ENCODE results near the gene SIRT5.

Gene SIRT5

GRCh38 chr6:13574571-13575376 lies at the start of gene SIRT5:
Gene SIRT5 (plus strand): TSS chr6:13574601. CDS start chr6:13584111, 9,510 bp downstream.
- peak; percentile 75 for DNase-seq

DNA sequence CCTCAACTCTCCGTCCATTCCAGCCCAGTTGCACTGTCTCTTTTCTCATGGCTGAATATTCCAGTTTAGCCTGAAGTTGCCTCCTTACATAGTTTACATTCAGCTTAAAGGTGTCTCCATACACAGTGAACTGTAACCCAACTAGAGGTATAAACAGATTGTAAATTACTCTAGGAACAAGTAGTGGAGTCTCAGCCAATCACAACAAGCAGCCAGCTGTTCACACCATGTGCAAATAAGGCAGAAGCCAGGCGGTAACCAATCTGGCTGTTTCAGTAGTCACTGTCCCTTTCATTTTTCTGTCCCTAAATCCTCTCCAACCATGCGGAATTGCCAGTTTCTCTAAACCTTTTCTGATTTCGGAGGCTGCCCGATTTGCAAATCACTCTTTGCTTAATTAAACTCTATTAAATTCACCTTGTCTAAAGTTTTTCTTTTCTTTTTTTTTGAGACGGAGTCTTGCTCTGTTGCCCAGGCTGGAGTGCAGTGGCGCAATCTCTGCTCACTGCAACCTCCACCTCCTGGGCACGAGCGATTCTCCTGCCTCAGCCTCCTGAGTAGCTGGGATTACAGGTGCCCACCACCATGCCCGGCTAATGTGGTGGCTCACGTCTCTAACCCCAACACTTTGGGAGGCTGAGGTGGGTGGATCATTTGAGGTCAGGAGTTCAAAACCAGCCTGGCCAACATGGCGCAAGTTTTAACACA lies 49.4 kb upstream of the SIRT5 start:
- DNase-seq: no peak

- DNase-seq: no peak
Observed at GRCh38 chr6:13526357-13526726, 48.1 kb upstream of the SIRT5 start.

- DNase-seq: peak; percentile 94
Observed at GRCh38 chr6:13526727-13527670, 47.4 kb upstream of the SIRT5 start.

DNA sequence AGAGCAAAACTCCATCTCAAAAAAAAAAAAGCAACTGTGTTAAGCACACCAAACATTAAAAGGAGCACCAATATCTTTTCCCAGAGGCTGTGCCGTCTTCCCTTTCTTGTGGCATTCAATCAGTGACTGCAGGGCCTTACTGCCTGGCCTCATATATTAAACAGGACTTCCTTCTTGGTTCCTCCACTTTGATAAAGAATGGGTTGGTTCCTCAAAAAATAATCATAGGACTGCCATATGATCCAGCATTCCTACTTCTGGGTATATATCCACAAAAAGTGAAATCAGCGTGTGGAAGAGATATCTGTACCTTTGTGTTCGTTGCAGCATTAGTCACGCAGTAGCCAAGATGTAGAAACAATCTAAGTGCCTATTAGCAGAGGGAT lies 46.7 kb upstream of the SIRT5 start:
- DNase-seq: no peak

- DNase-seq: no peak
Observed at GRCh38 chr6:13528232-13528631, 46.2 kb upstream of the SIRT5 start.

DNA sequence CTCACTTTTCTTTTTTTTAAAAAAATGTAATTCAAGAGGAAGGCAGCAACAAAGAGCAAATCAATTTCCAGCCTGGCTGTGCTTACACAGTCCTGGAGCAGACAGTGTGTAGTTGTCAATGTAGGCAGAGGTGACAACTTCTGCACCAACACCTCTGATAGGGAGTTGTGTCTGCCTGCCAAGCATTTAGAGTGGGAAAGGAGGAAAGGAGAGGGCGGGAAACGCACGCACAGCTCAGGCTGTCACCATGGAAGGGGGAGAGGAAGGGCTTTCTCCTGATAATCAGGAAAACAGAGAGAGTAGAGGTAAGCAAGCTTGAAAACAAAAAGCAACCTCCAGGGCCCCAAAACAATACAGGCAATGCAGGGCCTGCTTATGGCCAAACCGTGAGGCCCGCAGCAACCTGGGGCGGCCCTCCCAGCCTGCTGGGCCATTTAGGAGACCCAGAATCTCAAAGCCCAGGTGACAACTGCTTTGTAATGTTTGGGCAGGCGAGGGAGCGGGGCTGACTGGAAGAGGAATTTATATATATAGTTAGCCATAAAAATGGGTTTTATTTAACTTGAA lies 45.5 kb upstream of the SIRT5 start:
- no peak for DNase-seq

- no peak for DNase-seq
Observed at GRCh38 chr6:13531956-13532355, 42.4 kb upstream of the SIRT5 start.

DNA sequence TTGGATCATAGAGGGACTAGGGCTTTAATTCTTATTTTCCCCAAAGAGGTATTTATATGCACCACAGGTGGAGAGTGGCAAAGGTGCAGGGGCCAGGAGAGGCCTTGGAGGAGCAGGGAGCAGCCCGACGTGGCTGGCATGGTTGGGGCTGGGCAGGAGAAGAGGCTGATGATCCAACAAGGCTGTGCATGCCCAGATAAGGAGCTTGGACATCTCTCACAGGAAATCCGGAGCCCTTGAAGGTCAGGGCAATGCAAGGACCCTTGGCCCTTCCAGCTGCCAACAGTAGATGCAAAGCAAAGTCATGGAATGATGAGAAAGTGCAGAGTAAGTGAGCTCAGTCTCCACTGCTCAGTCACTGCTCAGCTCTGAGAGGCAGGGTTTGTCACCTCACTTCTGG lies 39.9 kb upstream of the SIRT5 start:
- DNase-seq: no peak

DNA sequence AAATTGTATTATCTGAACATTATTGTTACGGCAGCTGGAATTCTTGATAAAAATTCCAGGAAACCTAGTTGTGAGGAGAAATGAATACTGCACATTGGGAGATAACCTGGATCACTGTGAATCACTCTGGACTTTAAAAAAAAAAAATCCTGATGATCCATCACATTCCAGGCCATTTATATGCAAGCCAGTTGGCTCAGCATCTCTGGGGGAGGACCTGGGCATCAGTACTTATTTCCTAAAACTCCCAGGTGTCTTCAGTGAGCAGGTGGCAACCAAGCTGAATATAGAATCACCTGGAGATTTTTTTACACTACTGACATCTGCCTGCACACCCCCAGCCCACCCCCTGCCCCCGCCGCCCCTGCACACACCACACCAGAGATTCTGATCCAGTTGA lies 39.1 kb upstream of the SIRT5 start:
- no peak for DNase-seq

DNA sequence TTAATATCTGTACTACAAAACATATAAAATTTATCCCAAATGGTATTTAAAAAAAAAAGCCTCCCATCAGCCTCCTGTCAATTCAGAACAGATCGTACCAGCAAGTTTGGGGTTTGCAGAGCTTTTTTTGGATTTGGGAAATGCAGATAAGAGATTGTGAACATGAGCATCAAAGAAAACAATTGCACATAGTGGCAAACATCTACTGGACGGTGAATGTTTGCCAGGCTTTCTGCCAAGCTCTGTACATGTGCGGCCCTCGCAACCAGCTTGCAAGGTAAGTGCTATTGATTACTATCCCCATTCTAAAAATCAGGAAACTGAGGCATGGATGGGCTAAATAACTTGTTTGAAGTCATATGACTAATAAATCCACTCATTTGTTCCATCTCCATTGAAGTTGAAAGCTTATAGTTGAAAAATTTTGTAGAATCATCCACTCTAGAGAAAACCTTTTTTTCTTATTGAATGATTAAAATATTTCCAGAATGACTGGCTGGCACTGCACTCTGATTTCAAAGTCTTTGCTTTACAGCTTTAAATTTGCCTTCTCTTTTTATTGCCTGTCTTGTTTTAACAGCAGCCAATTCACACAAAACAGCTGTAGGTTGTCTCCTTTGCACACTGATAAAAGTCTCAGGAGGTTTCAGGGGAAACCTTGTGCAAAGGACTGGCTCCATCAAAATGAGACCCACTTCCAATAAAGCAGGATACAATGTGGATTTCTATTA lies 37.4 kb upstream of the SIRT5 start:
- DNase-seq: no peak

DNA sequence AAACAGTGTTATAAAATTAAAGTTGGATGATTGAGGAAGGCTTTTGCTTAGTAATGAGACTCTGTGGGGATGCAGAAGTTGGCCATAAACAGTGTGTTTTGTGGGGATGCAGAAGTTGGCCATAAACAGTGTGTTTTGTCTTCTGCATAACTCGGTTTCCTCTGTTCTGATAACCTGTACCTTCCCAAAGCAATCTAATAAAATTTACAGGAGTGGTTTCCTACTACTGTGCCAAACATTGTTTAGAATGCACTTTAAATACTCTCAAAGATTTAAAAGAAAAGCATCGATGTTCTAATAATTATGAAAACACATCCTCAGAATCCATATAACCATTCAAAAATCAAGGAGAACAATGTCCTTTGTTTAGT lies 36.9 kb upstream of the SIRT5 start:
- no peak for DNase-seq

DNA sequence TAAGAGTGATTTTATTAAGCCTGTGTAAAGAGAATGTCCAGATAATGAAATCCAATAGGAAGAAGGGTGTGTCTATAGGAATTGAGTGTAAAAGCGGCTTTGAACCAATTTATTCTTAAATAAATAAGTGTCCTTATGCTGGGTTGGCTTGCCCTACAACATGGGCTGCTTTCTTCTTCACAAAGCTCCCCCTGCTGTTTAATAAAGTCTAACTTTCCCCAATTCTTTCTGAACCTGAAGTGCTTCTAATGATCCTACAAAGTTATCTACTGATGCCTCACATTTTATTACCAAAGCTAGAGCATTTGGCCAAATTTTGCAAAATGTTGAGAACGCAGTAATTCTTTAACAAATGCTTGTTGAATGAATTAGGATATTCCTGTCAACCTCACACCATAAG lies 36.3 kb upstream of the SIRT5 start:
- peak; percentile 22 for DNase-seq

DNA sequence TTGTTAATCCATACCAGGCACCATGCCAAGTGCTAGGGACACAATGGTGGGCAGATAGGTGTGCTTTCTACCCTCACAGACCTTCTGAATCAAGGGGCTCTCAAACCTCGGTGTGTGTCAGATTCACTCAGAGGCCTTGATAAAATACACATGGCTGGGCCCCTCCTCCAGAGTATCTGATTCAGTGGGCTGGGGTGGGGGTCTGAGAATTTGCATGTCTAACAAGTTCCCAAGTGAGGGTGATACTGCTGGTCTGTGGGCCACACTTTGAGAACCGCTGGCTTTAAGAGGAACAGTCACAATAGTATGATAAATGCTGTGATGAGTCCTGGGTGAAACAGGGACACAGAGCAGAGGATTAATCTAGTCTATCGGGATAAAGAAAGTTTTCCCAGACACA lies 35.8 kb upstream of the SIRT5 start:
- no peak for DNase-seq

- no peak for DNase-seq
Observed at GRCh38 chr6:13539572-13539971, 34.8 kb upstream of the SIRT5 start.

DNA sequence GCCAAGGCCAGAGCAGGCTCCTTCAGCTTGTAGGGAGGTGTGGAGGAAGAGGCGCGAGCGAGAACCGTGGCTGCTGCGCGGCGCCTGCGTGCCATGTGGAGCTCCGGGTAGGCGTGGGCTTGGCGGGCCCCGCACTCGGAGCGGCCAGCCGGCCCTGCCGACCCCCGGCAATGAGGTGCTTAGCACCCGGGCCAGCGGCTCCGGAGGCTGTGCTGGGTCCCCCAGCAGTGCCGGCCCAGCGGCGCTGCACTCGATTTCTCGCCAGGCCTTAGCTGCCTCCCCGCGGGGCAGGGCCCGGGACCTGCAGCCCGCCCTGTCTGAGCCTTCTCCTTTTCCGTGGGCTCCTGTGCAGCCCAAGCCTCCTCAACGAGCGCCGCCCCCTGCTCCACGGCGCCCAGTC lies 32.9 kb upstream of the SIRT5 start:
- DNase-seq: no peak

GRCh38 chr6:13544454-13545186 lies 29.8 kb upstream of the SIRT5 start:
- no peak for DNase-seq

GRCh38 chr6:13545885-13546284 lies 28.5 kb upstream of the SIRT5 start:
- no peak for DNase-seq

- no peak for DNase-seq
Observed at GRCh38 chr6:13548500-13549210, 25.7 kb upstream of the SIRT5 start.

DNA sequence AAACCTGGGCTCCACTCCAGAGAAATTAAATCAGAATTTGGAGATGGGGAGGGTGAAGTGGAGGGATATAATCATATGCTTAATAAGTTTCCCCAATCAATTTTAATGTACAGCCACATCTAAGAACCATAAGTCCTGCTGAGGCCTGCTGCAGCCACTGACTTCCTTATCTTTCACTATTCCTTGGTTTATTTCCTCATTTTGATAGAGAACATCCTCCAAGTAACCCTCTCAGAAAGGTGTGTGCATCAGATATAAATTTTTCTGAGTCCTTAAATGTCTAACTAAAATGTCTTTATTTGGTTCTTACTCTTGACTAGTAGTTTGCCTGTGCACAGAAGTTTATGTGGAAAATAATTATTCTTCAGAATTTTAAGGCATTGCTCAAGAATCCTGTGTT lies 23.7 kb upstream of the SIRT5 start:
- peak; percentile 17 for DNase-seq

GRCh38 chr6:13553646-13554045 lies 20.8 kb upstream of the SIRT5 start:
- DNase-seq: no peak
